ENCODE measurements around the gene ANXA9.

Gene ANXA9

DNA sequence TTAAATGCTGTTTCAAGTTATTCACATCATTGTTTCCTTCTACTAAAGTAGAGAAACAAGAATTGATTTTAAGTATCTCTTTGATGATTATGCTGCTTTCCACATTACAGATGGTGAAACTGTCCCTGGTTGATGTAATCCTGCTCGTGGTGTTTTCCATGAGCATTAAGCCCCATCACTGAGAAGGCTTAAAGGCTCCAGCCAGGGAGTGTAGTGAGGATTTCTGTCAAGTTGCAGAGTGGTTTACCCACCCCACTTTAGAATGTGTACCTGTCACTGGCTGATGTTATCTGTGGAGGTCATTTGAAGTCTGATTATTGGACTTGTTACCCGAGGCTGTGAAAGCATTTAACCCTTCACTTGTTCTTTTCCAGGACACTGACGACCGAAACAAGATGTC is 20.3 kb upstream of the ANXA9 start:
- H3K36me3 Mint-ChIP-seq (ENCODE audit: low read depth) = peaks cover 92% of the 10 kb centered on the region
- no peaks in the 10 kb centered on the region for H3K27me3 Mint-ChIP-seq (ENCODE audit: low read depth, poor library complexity)

DNA sequence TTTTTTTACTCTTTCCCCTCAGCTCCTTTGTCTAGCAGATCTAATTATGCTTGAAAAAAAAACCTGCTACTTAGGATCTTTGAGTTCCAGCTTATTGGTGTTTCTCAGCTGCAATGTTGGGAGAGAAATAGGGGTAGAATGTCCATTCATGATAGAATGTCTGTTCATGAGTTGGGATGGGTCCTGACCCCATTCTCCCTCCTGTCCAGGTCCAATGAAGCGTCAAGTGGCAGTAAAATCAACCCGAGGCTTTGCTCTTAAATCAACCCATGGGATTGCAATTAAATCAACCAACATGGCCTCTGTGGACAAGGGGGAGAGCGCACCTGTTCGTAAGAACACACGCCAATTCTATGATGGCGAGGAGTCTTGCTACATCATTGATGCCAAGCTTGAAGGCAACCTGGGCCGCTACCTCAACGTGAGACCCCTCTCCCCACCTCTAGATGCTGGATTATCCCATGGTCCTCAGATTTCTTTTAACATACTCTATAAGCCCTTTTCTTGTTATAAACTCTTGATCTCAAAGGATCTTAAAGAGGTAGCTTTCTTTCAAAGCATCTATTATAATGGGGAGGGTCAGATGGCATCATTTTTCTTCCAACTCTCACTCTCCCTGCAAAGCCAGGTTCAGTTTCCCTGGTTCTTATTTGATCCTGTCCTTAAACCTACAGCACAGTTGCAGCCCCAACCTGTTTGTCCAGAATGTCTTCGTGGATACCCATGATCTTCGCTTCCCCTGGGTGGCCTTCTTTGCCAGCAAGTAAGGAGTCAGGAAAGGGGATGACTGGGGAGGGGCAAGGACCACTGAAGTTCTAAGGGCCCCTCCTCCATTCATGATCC is 18.6 kb upstream of the ANXA9 start:
- TF ChIP-seq, protein P1, sequence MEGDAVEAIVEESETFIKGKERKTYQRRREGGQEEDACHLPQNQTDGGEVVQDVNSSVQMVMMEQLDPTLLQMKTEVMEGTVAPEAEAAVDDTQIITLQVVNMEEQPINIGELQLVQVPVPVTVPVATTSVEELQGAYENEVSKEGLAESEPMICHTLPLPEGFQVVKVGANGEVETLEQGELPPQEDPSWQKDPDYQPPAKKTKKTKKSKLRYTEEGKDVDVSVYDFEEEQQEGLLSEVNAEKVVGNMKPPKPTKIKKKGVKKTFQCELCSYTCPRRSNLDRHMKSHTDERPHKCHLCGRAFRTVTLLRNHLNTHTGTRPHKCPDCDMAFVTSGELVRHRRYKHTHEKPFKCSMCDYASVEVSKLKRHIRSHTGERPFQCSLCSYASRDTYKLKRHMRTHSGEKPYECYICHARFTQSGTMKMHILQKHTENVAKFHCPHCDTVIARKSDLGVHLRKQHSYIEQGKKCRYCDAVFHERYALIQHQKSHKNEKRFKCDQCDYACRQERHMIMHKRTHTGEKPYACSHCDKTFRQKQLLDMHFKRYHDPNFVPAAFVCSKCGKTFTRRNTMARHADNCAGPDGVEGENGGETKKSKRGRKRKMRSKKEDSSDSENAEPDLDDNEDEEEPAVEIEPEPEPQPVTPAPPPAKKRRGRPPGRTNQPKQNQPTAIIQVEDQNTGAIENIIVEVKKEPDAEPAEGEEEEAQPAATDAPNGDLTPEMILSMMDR (IDR thresholded peaks at IDR 0.05) = no peak
- H3K4me3 Mint-ChIP-seq = no peak overlapping the region
- H3K9me3 Mint-ChIP-seq = no peaks in the 10 kb centered on the region
- no peak for DNase-seq
- peaks cover 94% of the 10 kb centered on the region for H3K36me3 Mint-ChIP-seq (ENCODE audit: low read depth)
- peak overlapping the region; percentile 76 for H3K27ac Mint-ChIP-seq
- peaks cover 17% of the 10 kb centered on the region for H3K4me1 Mint-ChIP-seq
- H3K27me3 Mint-ChIP-seq (ENCODE audit: low read depth, poor library complexity) = no peaks in the 10 kb centered on the region

More for the DNA sequence above, 20.3 kb upstream of the ANXA9 start:
- H3K9me3 Mint-ChIP-seq = no peaks in the 10 kb centered on the region
- peaks cover 17% of the 10 kb centered on the region for H3K4me1 Mint-ChIP-seq
- TF ChIP-seq, protein P1 (IDR thresholded peaks at IDR 0.05) = no peak
- no peak overlapping the region for H3K4me3 Mint-ChIP-seq
- peak overlapping the region; percentile 68 for H3K27ac Mint-ChIP-seq
- no peak for DNase-seq

DNA sequence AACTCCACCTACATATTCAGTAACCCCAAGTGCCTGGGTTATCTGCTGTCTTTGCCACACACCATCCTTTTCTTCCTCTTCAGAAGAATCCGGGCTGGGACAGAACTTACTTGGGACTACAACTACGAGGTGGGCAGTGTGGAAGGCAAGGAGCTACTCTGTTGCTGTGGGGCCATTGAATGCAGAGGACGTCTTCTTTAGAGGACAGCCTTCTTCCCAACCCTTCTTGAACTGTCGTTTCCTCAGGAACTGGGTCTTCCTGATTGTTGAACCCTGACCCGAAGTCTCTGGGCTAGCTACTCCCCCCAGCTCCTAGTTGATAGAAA is 18.0 kb upstream of the ANXA9 start:
- H3K4me3 Mint-ChIP-seq = no peak overlapping the region
- H3K27me3 Mint-ChIP-seq (ENCODE audit: low read depth, poor library complexity) = no peaks in the 10 kb centered on the region
- peaks cover 23% of the 10 kb centered on the region for H3K4me1 Mint-ChIP-seq
- H3K9me3 Mint-ChIP-seq = no peaks in the 10 kb centered on the region
- TF ChIP-seq, protein P1 (IDR thresholded peaks at IDR 0.05) = no peak
- H3K36me3 Mint-ChIP-seq (ENCODE audit: low read depth) = peaks cover 93% of the 10 kb centered on the region
- peak overlapping the region; percentile 76 for H3K27ac Mint-ChIP-seq
- no peak for DNase-seq

DNA sequence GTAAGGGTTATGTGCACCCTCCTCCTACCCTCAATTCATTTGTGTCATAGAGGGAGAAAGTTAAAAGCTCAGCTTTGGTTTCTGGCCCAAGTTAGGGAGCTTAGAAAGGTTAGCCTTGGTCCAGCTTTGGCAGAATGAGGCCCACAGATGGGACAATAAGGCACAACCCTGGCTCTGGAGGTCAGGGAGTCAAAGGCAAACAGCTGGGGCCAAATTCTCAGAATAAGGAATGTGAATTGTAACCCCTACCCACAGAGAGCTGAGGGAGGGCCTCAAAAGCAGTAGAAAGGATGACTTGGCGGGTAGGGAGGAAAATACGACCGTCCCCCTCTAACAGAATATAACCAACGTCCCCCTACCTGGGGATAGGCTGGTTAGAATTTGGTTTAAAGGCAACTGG is 16.5 kb upstream of the ANXA9 start:
- no peaks in the 10 kb centered on the region for H3K27me3 Mint-ChIP-seq (ENCODE audit: low read depth, poor library complexity)
- H3K9me3 Mint-ChIP-seq = no peaks in the 10 kb centered on the region
- no peak for DNase-seq
- TF ChIP-seq, protein P1 (IDR thresholded peaks at IDR 0.05) = no peak
- peaks cover 29% of the 10 kb centered on the region for H3K4me1 Mint-ChIP-seq
- H3K27ac Mint-ChIP-seq = peak overlapping the region; percentile 96
- H3K4me3 Mint-ChIP-seq = no peak overlapping the region
- peaks cover 79% of the 10 kb centered on the region for H3K36me3 Mint-ChIP-seq (ENCODE audit: low read depth)

DNA sequence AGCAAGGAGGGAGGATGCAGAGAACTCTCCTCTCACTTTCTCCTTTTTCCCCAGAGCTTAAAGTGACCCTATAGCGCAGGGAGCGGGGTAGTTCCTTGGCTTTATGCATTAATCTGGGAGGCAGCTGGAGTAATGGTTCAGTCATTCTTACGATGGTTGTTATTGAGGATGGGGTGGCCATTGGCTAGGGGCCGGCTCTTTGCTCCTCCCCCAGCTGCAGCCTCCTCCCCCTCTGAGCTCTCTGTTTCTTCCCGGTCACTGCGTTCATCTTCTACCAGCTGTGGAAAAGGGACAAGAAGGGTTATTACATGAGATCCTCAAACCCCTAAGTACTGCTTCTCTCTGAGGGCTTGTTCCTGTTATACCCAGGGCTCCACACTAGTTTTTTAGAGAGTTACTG is 16.1 kb upstream of the ANXA9 start:
- peaks cover 33% of the 10 kb centered on the region for H3K4me1 Mint-ChIP-seq
- no peak for DNase-seq
- no peak overlapping the region for H3K4me3 Mint-ChIP-seq
- no peaks in the 10 kb centered on the region for H3K9me3 Mint-ChIP-seq
- H3K27ac Mint-ChIP-seq = peak overlapping the region; percentile 96
- H3K36me3 Mint-ChIP-seq (ENCODE audit: low read depth) = peaks cover 74% of the 10 kb centered on the region
- no peaks in the 10 kb centered on the region for H3K27me3 Mint-ChIP-seq (ENCODE audit: low read depth, poor library complexity)
- TF ChIP-seq, protein P1 (IDR thresholded peaks at IDR 0.05) = no peak

DNA sequence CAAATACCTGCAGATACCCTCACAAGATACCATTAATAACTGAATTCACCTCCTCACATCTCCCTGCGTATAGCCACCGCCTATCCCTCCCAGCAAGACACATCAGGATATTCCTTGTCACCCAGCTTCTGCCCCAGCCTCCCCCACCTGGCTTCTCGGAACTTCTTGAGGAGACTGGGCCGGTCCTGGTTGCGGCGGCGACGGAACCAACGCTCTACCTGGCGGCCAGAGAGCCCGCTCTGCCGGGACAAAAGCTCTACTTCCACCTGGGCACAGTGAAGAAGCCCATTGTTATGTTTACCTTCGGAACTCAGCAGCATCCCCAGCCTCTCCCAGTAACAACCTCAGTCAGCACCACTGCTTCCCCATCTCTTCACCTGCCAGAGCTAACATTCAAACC is 14.2 kb upstream of the ANXA9 start:
- DNase-seq = no peak
- H3K27me3 Mint-ChIP-seq (ENCODE audit: low read depth, poor library complexity) = no peaks in the 10 kb centered on the region
- H3K4me3 Mint-ChIP-seq = no peak overlapping the region
- H3K9me3 Mint-ChIP-seq = no peaks in the 10 kb centered on the region
- TF ChIP-seq, protein P1 (IDR thresholded peaks at IDR 0.05) = no peak
- H3K27ac Mint-ChIP-seq = peak overlapping the region; percentile 90
- peaks cover 46% of the 10 kb centered on the region for H3K4me1 Mint-ChIP-seq
- peaks cover 55% of the 10 kb centered on the region for H3K36me3 Mint-ChIP-seq (ENCODE audit: low read depth)
